Colon (tissue), 2 donors: Measurements from ENCODE around the gene TMEM223.
"Not testable (repeated sequence)": the region's sequence is repeated elsewhere in the genome, so short reads cannot be mapped to it uniquely, and the experiment has no call there.

Experiments
- FAIRE-seq: peaks from 2 replicates; lab custom pipeline; 2012; peaks lifted over from hg19 to GRCh38; lab: Jason Lieb, UNC
- donor health status: control.
- donor health status: control.

The TMEM223 gene

GRCh38 chr11:62752994-62753735, 38.6 kb downstream of the TMEM223 start:
- no peak for FAIRE-seq

DNA sequence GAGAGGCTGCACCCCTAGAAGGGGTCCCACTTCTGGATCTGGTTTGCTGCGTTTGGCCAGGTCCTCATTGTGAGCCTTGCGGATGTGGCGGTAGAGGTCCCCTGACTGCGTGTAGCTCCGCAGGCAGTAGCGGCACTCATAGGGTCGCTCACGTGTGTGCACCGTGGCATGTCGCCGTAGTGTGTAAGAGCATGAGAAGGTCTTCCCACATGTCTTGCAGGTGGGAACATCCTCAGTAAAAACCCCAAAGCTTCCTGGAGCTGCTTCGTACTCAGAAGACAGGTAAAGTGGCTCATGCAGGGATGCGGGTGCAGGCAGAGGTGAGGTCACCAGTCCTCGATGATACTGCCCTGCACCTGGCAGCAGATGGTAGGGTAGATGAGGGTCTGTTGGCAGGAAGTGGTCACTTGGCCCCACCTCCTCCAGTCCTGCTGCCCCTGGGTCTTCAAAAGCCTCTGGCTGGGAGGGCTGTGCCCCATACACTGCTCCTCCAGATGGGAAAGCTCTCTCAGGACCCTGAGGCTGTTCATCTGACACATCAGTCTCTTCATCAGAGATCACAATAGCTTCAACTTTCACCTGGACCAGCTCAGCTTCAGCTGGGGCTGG, 39.5 kb downstream of the TMEM223 start:
- no peak for FAIRE-seq

DNA sequence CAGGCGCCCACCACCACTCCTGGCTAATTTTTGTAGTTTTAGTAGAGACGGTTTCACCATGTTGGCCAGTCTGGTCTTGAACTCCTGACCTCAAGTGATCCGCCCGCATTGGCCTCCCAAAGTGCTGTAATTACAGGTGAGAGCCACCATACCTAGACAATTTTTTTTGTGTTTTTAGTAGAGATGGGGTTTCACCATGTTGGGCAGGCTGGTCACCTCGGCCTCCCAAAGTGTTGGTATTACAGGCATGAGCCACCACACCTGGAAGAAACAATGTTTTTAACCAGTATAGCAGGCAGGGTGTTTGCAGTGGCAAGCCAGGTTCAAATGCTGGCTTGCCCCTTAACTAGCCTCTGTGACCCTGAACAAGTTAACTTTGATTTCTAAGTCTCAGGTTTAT, 41.9 kb downstream of the TMEM223 start:
- FAIRE-seq = not testable (repeated sequence)

GRCh38 chr11:62747475-62748160, 44.2 kb downstream of the TMEM223 start:
- no peak for FAIRE-seq
